H1 (cell line): ENCODE data around the gene GABARAPL1. TPM values are rescaled to one million over a fixed set of nuclear protein-coding genes. Genes with fewer than 3 reads are reported as not detected.

Experiments
- BACH1 ChIP-seq: IDR thresholded peaks from 2 replicates; pipeline ENCODE4 v1.6.1; 2012; ENCODE audit warnings: low read length, improper control_type of control experiment
- EZH2 ChIP-seq: fragments of 200-600 bp; sonication (generic); IDR thresholded peaks from 2 replicates; pipeline ENCODE4 v1.7.1; 2012; ENCODE audit warnings: low read depth, mild to moderate bottlenecking, moderate library complexity, low read length, inconsistent platforms; ENCODE audit not compliant: severe bottlenecking
- KDM5A ChIP-seq: fragments of 200-600 bp; IDR thresholded peaks from 2 replicates; pipeline ENCODE4 v1.7.1; 2012; ENCODE audit warnings: mild to moderate bottlenecking, low read length, inconsistent platforms, mixed read lengths
- SIRT6 ChIP-seq: IDR thresholded peaks from one replicate; pipeline ENCODE4 v1.7.1; 2012; ENCODE audit warnings: low read length, inconsistent platforms
- polyA plus RNA-seq, 7 experiments: library from polyadenylated mRNA; depleted of rRNA in 3 of 7; stranded (reverse) in 5 of 7; unstranded in 2 of 7; fragments of >200 nt in 5 of 7; fragments of 200-250 nt in 2 of 7; gene quantifications; 1 replicate in 5 of 7; 2 replicates in 1 of 7; 4 replicates in 1 of 7; pipeline versions ENCODE4 v1.2.1 to v1.2.3, GENCODE V29; 2011 to 2013; ENCODE audit warnings: missing spikeins in 2 of 7, mixed read lengths in 2 of 7
- total RNA-seq: library from RNA; stranded (reverse); fragmentation: NEBNext Ultra II Directional; extraction: Animal tissue kit (Norgen Biotek cat#: 25700); gene quantifications from 2 replicates; pipeline ENCODE4 v1.2.1, GENCODE V29; 2021
- TF ChIP-seq, protein P1 (sequence below): IDR thresholded peaks from 2 replicates; pipeline ENCODE4 v1.6.1; 2012; ENCODE audit warnings: inconsistent platforms

The GABARAPL1 gene
- total and polyA plus RNA-seq, 2 of the 8 experiments (the other 6 are each of a cell fraction or from before 2014, with no cell fraction given), result 56.1 to 87.9 TPM

DNA sequence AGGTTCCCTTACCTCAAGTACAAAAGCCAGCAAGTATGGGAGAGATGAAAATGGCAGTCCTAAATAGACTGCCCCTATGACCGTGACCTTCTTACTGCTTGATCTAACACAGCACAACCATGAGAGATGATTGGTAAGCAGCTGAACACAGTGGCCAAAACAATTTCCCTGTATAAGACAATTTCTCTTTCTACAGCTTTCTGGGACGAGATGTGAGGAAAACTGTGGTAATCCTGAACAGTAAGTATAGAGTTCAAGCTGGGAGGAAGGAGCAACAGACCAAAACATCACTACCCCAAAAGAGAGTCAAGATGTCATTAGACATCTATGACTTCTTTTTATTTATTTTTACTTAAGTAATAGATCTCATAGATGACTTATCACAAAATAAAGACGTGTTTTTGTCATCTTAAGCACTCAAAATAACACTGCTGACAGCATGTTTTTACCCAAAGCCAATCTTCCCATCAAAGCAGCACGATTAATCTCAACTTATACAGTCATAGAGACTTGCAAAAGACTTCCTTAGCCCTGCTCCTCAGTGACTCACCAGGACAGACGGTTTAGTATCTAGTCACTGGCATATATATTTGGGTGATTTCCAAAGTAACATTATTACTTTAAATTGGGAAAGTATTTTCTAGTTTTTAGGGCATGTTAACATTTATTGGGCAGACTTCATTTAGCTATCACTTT, 30.2 kb upstream of the GABARAPL1 start (continued):
- TF ChIP-seq EZH2 (no peak), BACH1 (no peak), SIRT6 (no peak), KDM5A (no peak)
- TF ChIP-seq, protein P1, sequence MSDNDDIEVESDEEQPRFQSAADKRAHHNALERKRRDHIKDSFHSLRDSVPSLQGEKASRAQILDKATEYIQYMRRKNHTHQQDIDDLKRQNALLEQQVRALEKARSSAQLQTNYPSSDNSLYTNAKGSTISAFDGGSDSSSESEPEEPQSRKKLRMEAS, result no peak
- TF ChIP-seq, all 59 proteins: peak for 0
